ENCODE data around the gene GTF3C1.
"Not testable (repeated sequence)": the region's sequence is repeated elsewhere in the genome, so short reads cannot be mapped to it uniquely, and the experiment has no call there.

The GTF3C1 gene

GRCh38 chr16:27579087-27579980 is 29.6 kb upstream of the GTF3C1 start:
- no peak for DNase-seq (ENCODE audit: low read depth)
- H3K4me3 ChIP-seq (ENCODE audit: low read depth, low read length): no peak overlapping the region
- no peak for TF ChIP-seq CTCF (IDR thresholded peaks at IDR 0.05; ENCODE audit: control insufficient read depth, extremely low read depth, insufficient read depth)

- DNase-seq (ENCODE audit: low read depth): no peak
- no peak for TF ChIP-seq CTCF (IDR thresholded peaks at IDR 0.05; ENCODE audit: control insufficient read depth, extremely low read depth, insufficient read depth)
- no peak overlapping the region for H3K4me3 ChIP-seq (ENCODE audit: low read depth, low read length)
These were observed 27.0 kb upstream of the GTF3C1 start for GRCh38 chr16:27576729-27577128.

GRCh38 chr16:27572711-27573110 is 23.0 kb upstream of the GTF3C1 start:
- H3K4me3 ChIP-seq (ENCODE audit: low read depth, low read length): no peak overlapping the region
- DNase-seq (ENCODE audit: low read depth): no peak
- TF ChIP-seq CTCF (IDR thresholded peaks at IDR 0.05; ENCODE audit: control insufficient read depth, extremely low read depth, insufficient read depth): no peak

GRCh38 chr16:27571433-27572326 is 22.0 kb upstream of the GTF3C1 start:
- DNase-seq (ENCODE audit: low read depth): no peak
- H3K4me3 ChIP-seq (ENCODE audit: low read depth, low read length): no peak overlapping the region
- no peak for TF ChIP-seq CTCF (IDR thresholded peaks at IDR 0.05; ENCODE audit: control insufficient read depth, extremely low read depth, insufficient read depth)

- not testable (repeated sequence) for H3K4me3 ChIP-seq (ENCODE audit: low read depth, low read length); DNase-seq (ENCODE audit: low read depth)
These were observed 21.3 kb upstream of the GTF3C1 start for GRCh38 chr16:27570986-27571385.

- TF ChIP-seq CTCF (IDR thresholded peaks at IDR 0.05; ENCODE audit: control insufficient read depth, extremely low read depth, insufficient read depth): no peak
- DNase-seq (ENCODE audit: low read depth): no peak
- H3K4me3 ChIP-seq (ENCODE audit: low read depth, low read length): no peak overlapping the region
These were observed 18.4 kb upstream of the GTF3C1 start for GRCh38 chr16:27568077-27568476.

GRCh38 chr16:27566417-27566816 is 16.7 kb upstream of the GTF3C1 start:
- H3K4me3 ChIP-seq (ENCODE audit: low read depth, low read length): no peak overlapping the region
- no peak for DNase-seq (ENCODE audit: low read depth)
- no peak for TF ChIP-seq CTCF (IDR thresholded peaks at IDR 0.05; ENCODE audit: control insufficient read depth, extremely low read depth, insufficient read depth)

Data from LNCaP clone FGC (cell line).